ENCODE measurements around the gene EYS. TPM values are rescaled to one million over a fixed set of nuclear protein-coding genes. Genes with fewer than 3 reads are reported as not detected.
A peak's percentile ranks its signal among the peaks of the same experiment; 100 is the strongest.

EYS gene
- total and polyA plus RNA-seq, 3 experiments from 2014 or later: not detected

- Mint-ChIP-seq H3K27me3 (no peaks in the 10 kb centered on the region), H3K36me3 (no peaks in the 10 kb centered on the region), H3K4me3 (no peak overlapping the region), H3K27ac (no peak overlapping the region), H3K4me1 (no peaks in the 10 kb centered on the region), H3K9me3 (peaks cover 3 to 22% (median 8%) of the 10 kb centered on the region in 5 donors)
- H3K4me1 ChIP-seq (ENCODE audit: insufficient read depth, low read length): no peaks in the 10 kb centered on the region
- H3K4me3 ChIP-seq (ENCODE audit: low read length): no peak overlapping the region
- CTCF ChIA-PET: no interaction called here
- H3K36me3 ChIP-seq (ENCODE audit: insufficient read depth, low read length): no peaks in the 10 kb centered on the region
- POLR2A ChIA-PET: no interaction called here
- no peaks in the 10 kb centered on the region for H3K27me3 ChIP-seq (ENCODE audit: insufficient read depth, low read length, poor library complexity, severe bottlenecking)
- no peak for DNase-seq
- no peak overlapping the region for H3K27ac ChIP-seq (ENCODE audit: low read depth, low read length)
- H3K9me3 ChIP-seq (ENCODE audit: low read length): no peaks in the 10 kb centered on the region
Observed at GRCh38 chr6:64948261-64948660, 758.8 kb downstream of the EYS start.

- Histone ChIP-seq H3K27me3 (ENCODE audit: insufficient read depth, low read length, poor library complexity, severe bottlenecking) (no peaks in the 10 kb centered on the region), H3K4me1 (ENCODE audit: insufficient read depth, low read length) (no peaks in the 10 kb centered on the region), H3K4me3 (ENCODE audit: low read length) (no peak overlapping the region), H3K36me3 (ENCODE audit: insufficient read depth, low read length) (no peaks in the 10 kb centered on the region), H3K27ac (ENCODE audit: low read depth, low read length) (no peak overlapping the region), H3K9me3 (ENCODE audit: low read length) (no peaks in the 10 kb centered on the region)
- ChIA-PET POLR2A (no interaction called here), CTCF (no interaction called here)
- Mint-ChIP-seq H3K9me3 (peaks cover 9 to 28% (median 16%) of the 10 kb centered on the region in 5 donors), H3K4me1 (no peaks in the 10 kb centered on the region), H3K36me3 (no peaks in the 10 kb centered on the region), H3K27ac (no peak overlapping the region), H3K4me3 (no peak overlapping the region), H3K27me3 (no peaks in the 10 kb centered on the region)
- DNase-seq: no peak
Observed at GRCh38 chr6:64945450-64945849, 761.6 kb downstream of the EYS start.

GRCh38 chr6:64932486-64932885 is 774.5 kb downstream of the EYS start:
- Mint-ChIP-seq H3K36me3 (no peaks in the 10 kb centered on the region), H3K27me3 (no peaks in the 10 kb centered on the region), H3K4me1 (no peaks in the 10 kb centered on the region), H3K4me3 (no peak overlapping the region), H3K27ac (no peak overlapping the region), H3K9me3 (peaks cover 2 to 23% (median 3%) of the 10 kb centered on the region in 5 donors)
- H3K27ac ChIP-seq (ENCODE audit: low read depth, low read length): no peak overlapping the region
- no peak overlapping the region for H3K4me3 ChIP-seq (ENCODE audit: low read length)
- CTCF ChIA-PET: no interaction called here
- H3K9me3 ChIP-seq (ENCODE audit: low read length): no peaks in the 10 kb centered on the region
- H3K36me3 ChIP-seq (ENCODE audit: insufficient read depth, low read length): no peaks in the 10 kb centered on the region
- no peaks in the 10 kb centered on the region for H3K27me3 ChIP-seq (ENCODE audit: insufficient read depth, low read length, poor library complexity, severe bottlenecking)
- no peaks in the 10 kb centered on the region for H3K4me1 ChIP-seq (ENCODE audit: insufficient read depth, low read length)
- no peak for DNase-seq
- POLR2A ChIA-PET: no interaction called here

GRCh38 chr6:64930681-64931080 is 776.3 kb downstream of the EYS start:
- Mint-ChIP-seq H3K4me1 (no peaks in the 10 kb centered on the region), H3K4me3 (no peak overlapping the region), H3K9me3 (peaks cover 2 to 30% (median 3%) of the 10 kb centered on the region in 5 donors), H3K27me3 (no peaks in the 10 kb centered on the region), H3K36me3 (no peaks in the 10 kb centered on the region), H3K27ac (no peak overlapping the region)
- no peak for DNase-seq
- no peaks in the 10 kb centered on the region for H3K27me3 ChIP-seq (ENCODE audit: insufficient read depth, low read length, poor library complexity, severe bottlenecking)
- H3K36me3 ChIP-seq (ENCODE audit: insufficient read depth, low read length): no peaks in the 10 kb centered on the region
- no peaks in the 10 kb centered on the region for H3K4me1 ChIP-seq (ENCODE audit: insufficient read depth, low read length)
- H3K4me3 ChIP-seq (ENCODE audit: low read length): no peak overlapping the region
- H3K9me3 ChIP-seq (ENCODE audit: low read length): no peaks in the 10 kb centered on the region
- ChIA-PET CTCF (no interaction called here), POLR2A (no interaction called here)
- H3K27ac ChIP-seq (ENCODE audit: low read depth, low read length): no peak overlapping the region

- Mint-ChIP-seq H3K4me3 (no peak overlapping the region), H3K27me3 (no peaks in the 10 kb centered on the region), H3K9me3 (peaks cover 9 to 30% (median 14%) of the 10 kb centered on the region in 5 donors), H3K4me1 (no peaks in the 10 kb centered on the region), H3K27ac (no peak overlapping the region), H3K36me3 (no peaks in the 10 kb centered on the region)
- ChIA-PET CTCF (no interaction called here), POLR2A (no interaction called here)
- no peaks in the 10 kb centered on the region for H3K9me3 ChIP-seq (ENCODE audit: low read length)
- peak in 1 of 5 donors; percentile 15 for DNase-seq
- H3K4me3 ChIP-seq (ENCODE audit: low read length): no peak overlapping the region
- H3K36me3 ChIP-seq (ENCODE audit: insufficient read depth, low read length): no peaks in the 10 kb centered on the region
- H3K4me1 ChIP-seq (ENCODE audit: insufficient read depth, low read length): no peaks in the 10 kb centered on the region
- H3K27me3 ChIP-seq (ENCODE audit: insufficient read depth, low read length, poor library complexity, severe bottlenecking): no peaks in the 10 kb centered on the region
- no peak overlapping the region for H3K27ac ChIP-seq (ENCODE audit: low read depth, low read length)
Observed at GRCh38 chr6:64926051-64926450, 781.0 kb downstream of the EYS start.

- POLR2A ChIA-PET: no interaction called here
- Mint-ChIP-seq H3K4me1 (no peaks in the 10 kb centered on the region), H3K27ac (no peak overlapping the region), H3K27me3 (no peaks in the 10 kb centered on the region), H3K36me3 (no peaks in the 10 kb centered on the region), H3K9me3 (peaks cover 15 to 31% (median 20%) of the 10 kb centered on the region in 5 donors), H3K4me3 (no peak overlapping the region)
- no peak overlapping the region for H3K4me3 ChIP-seq (ENCODE audit: low read length)
- H3K27ac ChIP-seq (ENCODE audit: low read depth, low read length): no peak overlapping the region
- CTCF ChIA-PET: no interaction called here
- H3K27me3 ChIP-seq (ENCODE audit: insufficient read depth, low read length, poor library complexity, severe bottlenecking): no peaks in the 10 kb centered on the region
- H3K4me1 ChIP-seq (ENCODE audit: insufficient read depth, low read length): no peaks in the 10 kb centered on the region
- DNase-seq: no peak
- H3K9me3 ChIP-seq (ENCODE audit: low read length): no peaks in the 10 kb centered on the region
- H3K36me3 ChIP-seq (ENCODE audit: insufficient read depth, low read length): no peaks in the 10 kb centered on the region
Observed at GRCh38 chr6:64920257-64920656, 786.8 kb downstream of the EYS start.

GRCh38 chr6:64914124-64914523 is 792.9 kb downstream of the EYS start:
- Mint-ChIP-seq H3K27ac (no peak overlapping the region), H3K36me3 (no peaks in the 10 kb centered on the region), H3K4me1 (no peaks in the 10 kb centered on the region), H3K27me3 (no peaks in the 10 kb centered on the region), H3K9me3 (peaks cover 2 to 22% (median 7%) of the 10 kb centered on the region in 5 donors), H3K4me3 (no peak overlapping the region)
- Histone ChIP-seq H3K4me3 (ENCODE audit: low read length) (no peak overlapping the region), H3K27ac (ENCODE audit: low read depth, low read length) (no peak overlapping the region), H3K27me3 (ENCODE audit: insufficient read depth, low read length, poor library complexity, severe bottlenecking) (no peaks in the 10 kb centered on the region), H3K36me3 (ENCODE audit: insufficient read depth, low read length) (no peaks in the 10 kb centered on the region), H3K9me3 (ENCODE audit: low read length) (no peaks in the 10 kb centered on the region), H3K4me1 (ENCODE audit: insufficient read depth, low read length) (no peaks in the 10 kb centered on the region)
- DNase-seq: no peak
- POLR2A ChIA-PET: no interaction called here
- CTCF ChIA-PET: no interaction called here

GRCh38 chr6:64912966-64913365 is 794.1 kb downstream of the EYS start:
- H3K27ac Mint-ChIP-seq: no peak overlapping the region
- no peak for DNase-seq
- Histone ChIP-seq H3K4me3 (ENCODE audit: low read length) (no peak overlapping the region), H3K27me3 (ENCODE audit: insufficient read depth, low read length, poor library complexity, severe bottlenecking) (no peaks in the 10 kb centered on the region), H3K27ac (ENCODE audit: low read depth, low read length) (no peak overlapping the region), H3K9me3 (ENCODE audit: low read length) (no peaks in the 10 kb centered on the region), H3K36me3 (ENCODE audit: insufficient read depth, low read length) (no peaks in the 10 kb centered on the region), H3K4me1 (ENCODE audit: insufficient read depth, low read length) (no peaks in the 10 kb centered on the region)
- H3K36me3 Mint-ChIP-seq: no peaks in the 10 kb centered on the region
- ChIA-PET CTCF (no interaction called here), POLR2A (no interaction called here)
- no peak overlapping the region for H3K4me3 Mint-ChIP-seq
- H3K27me3 Mint-ChIP-seq: no peaks in the 10 kb centered on the region
- H3K4me1 Mint-ChIP-seq: no peaks in the 10 kb centered on the region
- peaks cover 0 to 22% (median 6%) of the 10 kb centered on the region in 5 donors for H3K9me3 Mint-ChIP-seq

- DNase-seq: peak in 1 of 5 donors; percentile 23
- no peaks in the 10 kb centered on the region for H3K36me3 ChIP-seq (ENCODE audit: insufficient read depth, low read length)
- Mint-ChIP-seq H3K36me3 (no peaks in the 10 kb centered on the region), H3K4me1 (no peaks in the 10 kb centered on the region), H3K9me3 (peaks cover 0 to 23% (median 3%) of the 10 kb centered on the region in 5 donors), H3K4me3 (no peak overlapping the region), H3K27me3 (no peaks in the 10 kb centered on the region), H3K27ac (no peak overlapping the region)
- CTCF ChIA-PET: interaction anchor here (1.4 kb wide), 1 partner anchor 9 kb away, joined by 4 read pairs; no protein-coding TSS in a partner anchor
- no peaks in the 10 kb centered on the region for H3K9me3 ChIP-seq (ENCODE audit: low read length)
- H3K4me3 ChIP-seq (ENCODE audit: low read length): no peak overlapping the region
- H3K4me1 ChIP-seq (ENCODE audit: insufficient read depth, low read length): no peaks in the 10 kb centered on the region
- POLR2A ChIA-PET: no interaction called here
- no peak overlapping the region for H3K27ac ChIP-seq (ENCODE audit: low read depth, low read length)
- H3K27me3 ChIP-seq (ENCODE audit: insufficient read depth, low read length, poor library complexity, severe bottlenecking): no peaks in the 10 kb centered on the region
Observed at GRCh38 chr6:64908104-64908503, 798.9 kb downstream of the EYS start.

All from CD8-positive, alpha-beta memory T cell (primary cell).